K562 (cell line): Measurements from ENCODE around the gene RNF20. TPM values are rescaled to one million over a fixed set of nuclear protein-coding genes. Genes with fewer than 3 reads are reported as not detected.

Experiments
- ATAC-seq: fragments of 200-7000 bp; cut with Tn5 transposase; 3 replicates; pipeline ENCODE4 v1.9.1; 2020; ENCODE audit warnings: moderate library complexity
- BruUV-seq: library from RNA; stranded (reverse); fragments of 400-500 nt; replicated peaks from 2 replicates; lab custom pipeline; 2021; lab: Mats Ljungman, UMichigan
- CTCF ChIA-PET: fragments of 300-600 bp; formaldehyde crosslinking; extraction: SDS; loops from one replicate; lab custom pipeline; 2021; ENCODE audit warnings: low intra/inter-chr PET ratio; lab: Yijun Ruan, JAX
- POLR2A ChIA-PET: fragments of 300-600, 350-650 bp; sonication (Branson Sonifier 250); formaldehyde crosslinking; extraction: SDS; loops from one replicate; lab custom pipeline; 2021; ENCODE audit warnings: antibody characterized with exemption, inconsistent platforms; lab: Yijun Ruan, JAX
- DNase-seq, 4 experiments: peaks; one replicate each; pipeline versions ENCODE4 v3.0.0 to v3.0.0-alpha.2; 2011 to 2018; ENCODE audit warnings: low spot score in 3 of 4, mixed read lengths in 3 of 4; ENCODE audit errors: extremely low read depth in 1 of 4
- FAIRE-seq: peaks from 2 replicates; lab custom pipeline; 2011; peaks lifted over from hg19 to GRCh38; lab: Jason Lieb, UNC
- H2AFZ ChIP-seq: 2 replicates; pipeline ENCODE4 v1.6.0; 2011; ENCODE audit warnings: low read depth, low read length, control low read depth, inconsistent platforms
- H3K27ac ChIP-seq: fragments of 200-600 bp; 3 replicates; pipeline ENCODE4 v1.8.0; 2011; ENCODE audit warnings: low read depth, mild to moderate bottlenecking, control low read depth, inconsistent platforms, low read length, moderate library complexity, mixed read lengths; ENCODE audit errors: extremely low read depth
- H3K27me3 ChIP-seq, 2 experiments: fragments of 300-600 bp in 1 of 2; 2 replicates in 1 of 2; 3 replicates in 1 of 2; pipeline versions ENCODE4 v1.6.0 to v1.8.0; 2011; ENCODE audit warnings: inconsistent platforms in 2 of 2, low read length in 2 of 2, mild to moderate bottlenecking in 1 of 2, mixed read lengths in 1 of 2, moderate library complexity in 1 of 2; ENCODE audit not compliant: control insufficient read depth in 2 of 2, insufficient read depth in 2 of 2
- H3K36me3 ChIP-seq: fragments of 300-600 bp; 3 replicates; pipeline ENCODE4 v1.8.0; 2011; ENCODE audit warnings: mild to moderate bottlenecking, low read length, inconsistent platforms; ENCODE audit not compliant: control insufficient read depth, insufficient read depth
- H3K4me1 ChIP-seq, 2 experiments: fragments of 200-600 bp in 1 of 2; replicated peaks in 1 of 2; 2 replicates in 1 of 2; 3 replicates in 1 of 2; pipeline versions ENCODE4 v1.5.1 to v1.8.0; 2011; ENCODE audit warnings: inconsistent platforms in 2 of 2, low read length in 2 of 2, mild to moderate bottlenecking in 1 of 2, mixed read lengths in 1 of 2, moderate library complexity in 1 of 2; ENCODE audit not compliant: control insufficient read depth in 2 of 2, insufficient read depth in 2 of 2
- H3K4me2 ChIP-seq: 2 replicates; pipeline ENCODE4 v1.6.1; 2011; ENCODE audit warnings: low read length, control low read depth, inconsistent platforms, mixed read lengths; ENCODE audit not compliant: insufficient read depth
- H3K4me3 ChIP-seq: fragments of 200-600 bp; sonication (generic), shearing (Covaris generic); 2 replicates; pipeline ENCODE4 v1.5.1; 2016; ENCODE audit warnings: control low read depth, inconsistent platforms
- H3K79me2 ChIP-seq: fragments of 200-600 bp; 3 replicates; pipeline ENCODE4 v1.8.0; 2011; ENCODE audit warnings: low read length, inconsistent platforms; ENCODE audit not compliant: control insufficient read depth, insufficient read depth
- H3K9ac ChIP-seq, 2 experiments: 2 replicates each; pipeline versions ENCODE4 v1.6.0 to v1.6.1; 2011; ENCODE audit warnings: low read depth in 2 of 2, low read length in 2 of 2, control low read depth in 1 of 2, inconsistent platforms in 1 of 2, mild to moderate bottlenecking in 1 of 2, mixed read lengths in 1 of 2; ENCODE audit not compliant: insufficient read depth in 1 of 2
- H3K9me1 ChIP-seq: one replicate; pipeline ENCODE4 v1.6.0; 2011; ENCODE audit warnings: inconsistent platforms, mild to moderate bottlenecking, low read length, moderate library complexity; ENCODE audit not compliant: control insufficient read depth, insufficient read depth
- H3K9me3 ChIP-seq: replicated peaks from 2 replicates; pipeline ENCODE4 v1.5.1; 2011; ENCODE audit warnings: low read depth, low read length, inconsistent platforms; ENCODE audit not compliant: control insufficient read depth, insufficient read depth
- H4K20me1 ChIP-seq: replicated peaks from 2 replicates; pipeline ENCODE4 v1.6.1; 2011; ENCODE audit warnings: low read length, inconsistent platforms, mixed read lengths; ENCODE audit not compliant: control insufficient read depth, insufficient read depth
- BRD4 ChIP-seq: fragments of 200-600 bp; sonication (generic); IDR thresholded peaks from 2 replicates; pipeline ENCODE4 v1.6.1; 2017; ENCODE audit warnings: inconsistent platforms
- NELFE ChIP-seq: IDR thresholded peaks from 2 replicates; pipeline ENCODE4 v1.6.1; 2011; ENCODE audit warnings: mild to moderate bottlenecking; ENCODE audit not compliant: insufficient read depth, insufficient read length
- OTX1 ChIP-seq: fragments of 450-650 bp; formaldehyde crosslinking; IDR thresholded peaks from 2 replicates; pipeline ENCODE4 v1.4.0; 2022; ENCODE audit warnings: mild to moderate bottlenecking
- ZFP91 ChIP-seq: sonication (generic); formaldehyde crosslinking; IDR thresholded peaks from 2 replicates; pipeline ENCODE4 v1.8.0; 2022; ENCODE audit warnings: mild to moderate bottlenecking, missing genetic modification reagents
- ZNF212 ChIP-seq: fragments of 450-650 bp; formaldehyde crosslinking; IDR thresholded peaks from 2 replicates; pipeline ENCODE4 v1.4.0; 2020; ENCODE audit warnings: mild to moderate bottlenecking
- WGBS: fragments of 100-300 bp; shearing (Covaris generic); methylation state at CpG from one replicate; pipeline ENCODE4 v1.1.6; 2016; ENCODE audit warnings: low coverage, mixed read lengths; ENCODE audit not compliant: insufficient coverage; ENCODE audit errors: missing lambda C conversion rate; 5-methylcytosine and 5-hydroxymethylcytosine counted together
- in situ Hi-C: fragments of 300-500 bp; cut with MboI; formaldehyde crosslinking; loops from 4 replicates; pipeline ENCODE4 v1.15.0; 2018; ENCODE audit warnings: inconsistent platforms, mixed read lengths
- intact Hi-C: fragments of 100-400 bp; cut with micrococcal nuclease; formaldehyde crosslinking; loops from 2 replicates; pipeline ENCODE4 v1.14.2; 2022
- polyA plus RNA-seq, 8 experiments: library from polyadenylated mRNA; depleted of rRNA in 4 of 8; stranded (reverse) in 5 of 8; unstranded in 3 of 8; fragments of >200 nt; fragmentation: Nextera tagmentation in 2 of 8; fragmentation: Illumina TruSeq in 1 of 8; extraction: Ambion mirVana in 2 of 8; extraction: Trizol in 1 of 8; gene quantifications; 2 replicates each; pipeline versions ENCODE4 v1.2.1 to v1.2.3, GENCODE V29; 2011 to 2014; ENCODE audit warnings: inconsistent platforms in 1 of 8, missing spikeins in 1 of 8
- total RNA-seq, 7 experiments: library from RNA; depleted of rRNA in 6 of 7; stranded (reverse); fragments of >200 nt in 6 of 7; fragmentation: Illumina TruSeq in 2 of 7; extraction: Trizol in 2 of 7; gene quantifications; 2 replicates each; pipeline versions ENCODE4 v1.2.1 to v1.2.3, GENCODE V29; 2011 to 2021; ENCODE audit warnings: low replicate concordance in 1 of 7
- TF ChIP-seq, protein P1 (sequence below): fragments of 450-650 bp; IDR thresholded peaks from 2 replicates; pipeline ENCODE4 v1.6.1; 2018; ENCODE audit warnings: mild to moderate bottlenecking, low read depth; ENCODE audit not compliant: partially characterized antibody

The RNF20 gene
- total and polyA plus RNA-seq, 9 of the 15 experiments (the other 6 are each of a cell fraction or from before 2014, with no cell fraction given) = 5.5 to 25.0 (median 22.1) TPM

GRCh38 chr9:101543098-101543735, 9.6 kb downstream of the RNF20 start:
- no peak overlapping the region for H3K4me2 ChIP-seq
- BruUV-seq = no TSS peak
- no peaks in the 10 kb centered on the region for H3K79me2 ChIP-seq
- no peak for TF ChIP-seq NELFE
- TF ChIP-seq OTX1 (CRISPR knock-in tag) = no peak
- no peak for TF ChIP-seq ZNF212 (CRISPR knock-in tag)
- TF ChIP-seq, protein P1, sequence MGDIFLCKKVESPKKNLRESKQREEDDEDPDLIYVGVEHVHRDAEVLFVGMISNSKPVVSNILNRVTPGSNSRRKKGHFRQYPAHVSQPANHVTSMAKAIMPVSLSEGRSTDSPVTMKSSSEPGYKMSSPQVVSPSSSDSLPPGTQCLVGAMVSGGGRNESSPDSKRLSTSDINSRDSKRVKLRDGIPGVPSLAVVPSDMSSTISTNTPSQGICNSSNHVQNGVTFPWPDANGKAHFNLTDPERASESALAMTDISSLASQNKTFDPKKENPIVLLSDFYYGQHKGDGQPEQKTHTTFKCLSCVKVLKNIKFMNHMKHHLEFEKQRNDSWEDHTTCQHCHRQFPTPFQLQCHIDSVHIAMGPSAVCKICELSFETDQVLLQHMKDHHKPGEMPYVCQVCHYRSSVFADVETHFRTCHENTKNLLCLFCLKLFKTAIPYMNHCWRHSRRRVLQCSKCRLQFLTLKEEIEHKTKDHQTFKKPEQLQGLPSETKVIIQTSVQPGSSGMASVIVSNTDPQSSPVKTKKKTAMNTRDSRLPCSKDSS = no peak
- TF ChIP-seq ZFP91 (CRISPR knock-in tag) = no peak
- no peak for TF ChIP-seq BRD4
- TF ChIP-seq, all 486 proteins: peak for 0
- no peak overlapping the region for H3K9ac ChIP-seq
- CTCF ChIA-PET = no interaction called here
- intact Hi-C loops = no loop called here
- H3K27ac ChIP-seq = no peak overlapping the region
- no peaks in the 10 kb centered on the region for H3K9me1 ChIP-seq
- no peaks in the 10 kb centered on the region for H3K9me3 ChIP-seq
- POLR2A ChIA-PET = no interaction called here
- in situ Hi-C loops = loop anchor here (25.0 kb wide), 1 partner anchor 831 kb away; no protein-coding TSS in a partner anchor
- no peak for ATAC-seq
- no peaks in the 10 kb centered on the region for H4K20me1 ChIP-seq
- whole genome bisulfite sequencing = 96% methylated on average over 14 of the region's 14 CpGs
- H3K4me1 ChIP-seq = no peaks in the 10 kb centered on the region
- no peak for DNase-seq
- peaks cover 61% of the 10 kb centered on the region; the same call in 2 of the 3 replicates for H3K36me3 ChIP-seq
- FAIRE-seq = no peak
- H3K4me3 ChIP-seq = no peak overlapping the region
- no peaks in the 10 kb centered on the region for H3K27me3 ChIP-seq
- H2AFZ ChIP-seq = no peak overlapping the region
